Vagina (tissue), 2 donors: ENCODE results near the gene DPP10. TPM values are rescaled to one million over a fixed set of nuclear protein-coding genes. Genes with fewer than 3 reads are reported as not detected.

Experiments used
- DNase-seq, 2 donors: peaks; one replicate each; pipeline ENCODE4 v3.0.0-alpha.2; 2017; ENCODE audit errors: extremely low spot score in 2 of 2
- H3K27ac ChIP-seq: fragments of 200-600 bp; sonication (generic); one replicate; pipeline ENCODE4 v1.5.1; 2019
- H3K27me3 ChIP-seq: fragments of 200-600 bp; sonication (generic); one replicate; pipeline ENCODE4 v1.5.1; 2019
- H3K36me3 ChIP-seq, 2 donors: fragments of 200-600 bp; sonication (generic); one replicate each; pipeline ENCODE4 v1.5.1; 2017 to 2019
- H3K4me1 ChIP-seq: fragments of 200-600 bp; sonication (generic); one replicate; pipeline ENCODE4 v1.5.1; 2019
- H3K4me3 ChIP-seq, 2 donors: fragments of 200-600 bp; sonication (generic); 1 replicate in 1 of 2; 2 replicates in 1 of 2; pipeline ENCODE4 v1.5.1; 2016 to 2019
- H3K9me3 ChIP-seq: fragments of 200-600 bp; sonication (generic); one replicate; pipeline ENCODE4 v1.5.1; 2019
- POLR2A ChIP-seq, 2 donors: fragments of 450-650 bp; IDR thresholded peaks; one replicate each; pipeline ENCODE4 v1.6.1; 2017; ENCODE audit warnings: antibody characterized with exemption in 2 of 2, mild to moderate bottlenecking in 2 of 2, moderate library complexity in 2 of 2
- POLR2AphosphoS5 ChIP-seq, 2 donors: sonication (generic); formaldehyde crosslinking; IDR thresholded peaks; one replicate each; pipeline ENCODE4 v1.9.0; 2017; ENCODE audit warnings: antibody characterized with exemption in 2 of 2, mild to moderate bottlenecking in 2 of 2, low read depth in 1 of 2; ENCODE audit not compliant: insufficient read depth in 1 of 2
- intact Hi-C: fragments of 100-400 bp; cut with DNase I; formaldehyde crosslinking; loops from one replicate; pipeline ENCODE4 v1.15.1; 2023
- total RNA-seq: library from RNA; depleted of rRNA; stranded (reverse); fragments of >200 nt; gene quantifications from one replicate; pipeline ENCODE4 v1.2.3, GENCODE V29; 2016
- TF ChIP-seq, protein P1 (sequence below), 3 experiments: fragments of 450-650 bp in 2 of 3; fragments of 200-600 bp in 1 of 3; sonication (generic) in 1 of 3; IDR thresholded peaks; one replicate each; pipeline ENCODE4 v1.5.1; 2017 to 2019; ENCODE audit warnings: antibody characterized with exemption in 3 of 3, mild to moderate bottlenecking in 2 of 3, moderate library complexity in 2 of 3

Gene DPP10
- total RNA-seq, 1 donor from 2014 or later, result not detected

GRCh38 chr2:115609978-115610377 lies 1167.5 kb downstream of the DPP10 start:
- H3K36me3 ChIP-seq, result no peaks in the 10 kb centered on the region
- no peaks in the 10 kb centered on the region for H3K27me3 ChIP-seq
- H3K4me1 ChIP-seq, result no peaks in the 10 kb centered on the region
- H3K27ac ChIP-seq, result no peak overlapping the region
- intact Hi-C loops, result no loop called here
- H3K4me3 ChIP-seq, result no peak overlapping the region
- no peaks in the 10 kb centered on the region for H3K9me3 ChIP-seq
- TF ChIP-seq POLR2AphosphoS5 (IDR thresholded peaks at IDR 0.05; ENCODE audit: insufficient read depth in 1 of 2, low read depth in 1 of 2), result no peak
- no peak for TF ChIP-seq POLR2A (IDR thresholded peaks at IDR 0.05)
- TF ChIP-seq, protein P1, sequence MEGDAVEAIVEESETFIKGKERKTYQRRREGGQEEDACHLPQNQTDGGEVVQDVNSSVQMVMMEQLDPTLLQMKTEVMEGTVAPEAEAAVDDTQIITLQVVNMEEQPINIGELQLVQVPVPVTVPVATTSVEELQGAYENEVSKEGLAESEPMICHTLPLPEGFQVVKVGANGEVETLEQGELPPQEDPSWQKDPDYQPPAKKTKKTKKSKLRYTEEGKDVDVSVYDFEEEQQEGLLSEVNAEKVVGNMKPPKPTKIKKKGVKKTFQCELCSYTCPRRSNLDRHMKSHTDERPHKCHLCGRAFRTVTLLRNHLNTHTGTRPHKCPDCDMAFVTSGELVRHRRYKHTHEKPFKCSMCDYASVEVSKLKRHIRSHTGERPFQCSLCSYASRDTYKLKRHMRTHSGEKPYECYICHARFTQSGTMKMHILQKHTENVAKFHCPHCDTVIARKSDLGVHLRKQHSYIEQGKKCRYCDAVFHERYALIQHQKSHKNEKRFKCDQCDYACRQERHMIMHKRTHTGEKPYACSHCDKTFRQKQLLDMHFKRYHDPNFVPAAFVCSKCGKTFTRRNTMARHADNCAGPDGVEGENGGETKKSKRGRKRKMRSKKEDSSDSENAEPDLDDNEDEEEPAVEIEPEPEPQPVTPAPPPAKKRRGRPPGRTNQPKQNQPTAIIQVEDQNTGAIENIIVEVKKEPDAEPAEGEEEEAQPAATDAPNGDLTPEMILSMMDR (IDR thresholded peaks at IDR 0.05), result no peak
- no peak for DNase-seq

DNA sequence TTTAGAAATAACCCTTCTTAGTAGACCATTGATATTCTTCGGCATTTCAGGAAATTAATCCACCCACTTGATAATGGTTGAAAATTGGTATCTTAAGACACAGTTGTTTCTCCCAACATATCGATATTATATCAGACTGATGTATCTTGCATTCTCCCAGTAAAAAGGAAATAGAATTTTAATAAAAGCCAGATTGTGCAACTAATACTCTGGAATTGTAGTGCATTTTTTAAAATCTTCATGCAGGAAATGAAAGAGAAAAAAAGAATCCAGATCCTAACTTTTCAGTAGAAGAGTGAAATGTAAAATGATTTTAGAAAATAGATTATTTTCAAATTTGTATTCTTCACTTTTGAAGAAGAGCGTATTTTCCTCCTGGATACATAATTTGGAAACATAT lies 1168.4 kb downstream of the DPP10 start:
- Histone ChIP-seq H3K4me1 (no peaks in the 10 kb centered on the region), H3K9me3 (no peaks in the 10 kb centered on the region), H3K4me3 (no peak overlapping the region), H3K27ac (no peak overlapping the region), H3K27me3 (no peaks in the 10 kb centered on the region), H3K36me3 (no peaks in the 10 kb centered on the region)
- intact Hi-C loops, result no loop called here
- DNase-seq, result no peak
- no peak for TF ChIP-seq POLR2A (IDR thresholded peaks at IDR 0.05)
- TF ChIP-seq POLR2AphosphoS5 (IDR thresholded peaks at IDR 0.05; ENCODE audit: insufficient read depth in 1 of 2, low read depth in 1 of 2), result no peak
- TF ChIP-seq, protein P1 (IDR thresholded peaks at IDR 0.05), result no peak

GRCh38 chr2:115624332-115624731 lies 1181.9 kb downstream of the DPP10 start:
- no peak for TF ChIP-seq POLR2A (IDR thresholded peaks at IDR 0.05)
- TF ChIP-seq, protein P1 (IDR thresholded peaks at IDR 0.05), result no peak
- TF ChIP-seq POLR2AphosphoS5 (IDR thresholded peaks at IDR 0.05; ENCODE audit: insufficient read depth in 1 of 2, low read depth in 1 of 2), result no peak
- no peak overlapping the region for H3K4me3 ChIP-seq
- H3K4me1 ChIP-seq, result no peaks in the 10 kb centered on the region
- no peaks in the 10 kb centered on the region for H3K9me3 ChIP-seq
- intact Hi-C loops, result no loop called here
- no peaks in the 10 kb centered on the region for H3K27me3 ChIP-seq
- DNase-seq, result no peak
- H3K36me3 ChIP-seq, result no peaks in the 10 kb centered on the region
- no peak overlapping the region for H3K27ac ChIP-seq

- H3K36me3 ChIP-seq, result no peaks in the 10 kb centered on the region
- TF ChIP-seq POLR2A (IDR thresholded peaks at IDR 0.05) (no peak), POLR2AphosphoS5 (IDR thresholded peaks at IDR 0.05; ENCODE audit: insufficient read depth in 1 of 2, low read depth in 1 of 2) (no peak)
- TF ChIP-seq, protein P1 (IDR thresholded peaks at IDR 0.05), result no peak
- no peak overlapping the region for H3K27ac ChIP-seq
- no peak overlapping the region for H3K4me3 ChIP-seq
- no peaks in the 10 kb centered on the region for H3K4me1 ChIP-seq
- no peaks in the 10 kb centered on the region for H3K27me3 ChIP-seq
- DNase-seq, result no peak
- intact Hi-C loops, result no loop called here
- H3K9me3 ChIP-seq, result no peaks in the 10 kb centered on the region
Measured at GRCh38 chr2:115634578-115634977, 1192.1 kb downstream of the DPP10 start.

GRCh38 chr2:115635430-115635829 lies 1193.0 kb downstream of the DPP10 start:
- no peak for DNase-seq
- Histone ChIP-seq H3K4me3 (no peak overlapping the region), H3K36me3 (no peaks in the 10 kb centered on the region), H3K27me3 (no peaks in the 10 kb centered on the region), H3K27ac (no peak overlapping the region), H3K4me1 (no peaks in the 10 kb centered on the region), H3K9me3 (no peaks in the 10 kb centered on the region)
- TF ChIP-seq, protein P1 (IDR thresholded peaks at IDR 0.05), result no peak
- TF ChIP-seq POLR2A (IDR thresholded peaks at IDR 0.05) (no peak), POLR2AphosphoS5 (IDR thresholded peaks at IDR 0.05; ENCODE audit: insufficient read depth in 1 of 2, low read depth in 1 of 2) (no peak)
- intact Hi-C loops, result no loop called here
